ENCODE data around the gene IL17RE.
A peak's percentile ranks its signal among the peaks of the same experiment; 100 is the strongest.

The IL17RE gene

DNA sequence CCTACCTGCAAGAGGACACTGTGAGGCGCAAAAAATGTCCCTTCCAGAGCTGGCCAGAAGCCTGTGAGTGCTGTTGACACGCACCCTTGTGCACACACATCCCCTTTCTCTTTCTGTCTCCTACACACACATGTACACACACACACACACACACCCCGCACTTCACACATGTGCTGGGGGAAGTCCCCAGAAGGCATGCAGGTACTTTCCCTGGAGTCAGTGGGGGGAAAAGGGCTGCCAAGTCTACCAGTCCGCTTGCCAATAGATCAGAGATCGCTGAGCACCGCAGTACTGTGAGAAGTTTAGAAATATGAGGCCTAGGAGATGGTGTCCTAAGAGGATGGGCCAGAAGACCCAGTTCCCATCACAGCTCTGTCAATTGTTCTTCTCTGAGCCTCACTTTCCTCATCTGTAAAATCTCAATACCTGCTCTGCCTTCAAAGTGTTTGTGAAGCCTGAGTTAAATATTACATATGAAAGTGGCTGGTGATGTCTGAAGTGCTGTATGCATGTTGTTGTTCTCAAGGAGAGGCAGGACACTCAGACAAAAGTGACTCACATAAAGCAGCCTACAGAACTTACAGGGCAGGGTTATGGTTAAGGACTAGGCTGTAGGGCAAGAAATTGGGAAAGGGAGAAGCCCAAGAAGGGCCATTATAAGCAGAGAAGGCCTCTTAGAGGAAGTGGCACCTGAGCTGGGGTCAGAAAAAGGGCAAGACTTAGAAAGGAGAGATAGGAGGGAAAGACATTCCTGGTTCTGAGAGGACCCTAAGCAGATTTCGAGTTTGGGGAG lies 6.8 kb downstream of the IL17RE start:
- H3K79me2 ChIP-seq (ENCODE audit: low read length), result no peaks in the 10 kb centered on the region
- H3K9me3 ChIP-seq (ENCODE audit: insufficient read depth, low read length), result no peaks in the 10 kb centered on the region
- no peaks in the 10 kb centered on the region for H3K36me3 ChIP-seq (replicated peaks; ENCODE audit: low read depth, low read length)
- H3K4me1 ChIP-seq (ENCODE audit: low read length), result peaks cover 12% of the 10 kb centered on the region
- H4K20me1 ChIP-seq (ENCODE audit: insufficient read depth, low read length), result no peaks in the 10 kb centered on the region
- H3K9ac ChIP-seq (ENCODE audit: low read length), result no peak overlapping the region
- peak overlapping the region; percentile 19; the same call in 1 of the 2 replicates for H3K4me2 ChIP-seq (ENCODE audit: low read length)
- TF ChIP-seq, protein P1, sequence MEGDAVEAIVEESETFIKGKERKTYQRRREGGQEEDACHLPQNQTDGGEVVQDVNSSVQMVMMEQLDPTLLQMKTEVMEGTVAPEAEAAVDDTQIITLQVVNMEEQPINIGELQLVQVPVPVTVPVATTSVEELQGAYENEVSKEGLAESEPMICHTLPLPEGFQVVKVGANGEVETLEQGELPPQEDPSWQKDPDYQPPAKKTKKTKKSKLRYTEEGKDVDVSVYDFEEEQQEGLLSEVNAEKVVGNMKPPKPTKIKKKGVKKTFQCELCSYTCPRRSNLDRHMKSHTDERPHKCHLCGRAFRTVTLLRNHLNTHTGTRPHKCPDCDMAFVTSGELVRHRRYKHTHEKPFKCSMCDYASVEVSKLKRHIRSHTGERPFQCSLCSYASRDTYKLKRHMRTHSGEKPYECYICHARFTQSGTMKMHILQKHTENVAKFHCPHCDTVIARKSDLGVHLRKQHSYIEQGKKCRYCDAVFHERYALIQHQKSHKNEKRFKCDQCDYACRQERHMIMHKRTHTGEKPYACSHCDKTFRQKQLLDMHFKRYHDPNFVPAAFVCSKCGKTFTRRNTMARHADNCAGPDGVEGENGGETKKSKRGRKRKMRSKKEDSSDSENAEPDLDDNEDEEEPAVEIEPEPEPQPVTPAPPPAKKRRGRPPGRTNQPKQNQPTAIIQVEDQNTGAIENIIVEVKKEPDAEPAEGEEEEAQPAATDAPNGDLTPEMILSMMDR (IDR thresholded peaks at IDR 0.05; ENCODE audit: low read depth, low read length), result no peak
- no peak for TF ChIP-seq EZH2phosphoT487 (IDR thresholded peaks at IDR 0.05; ENCODE audit: low read depth)
- H2AFZ ChIP-seq (ENCODE audit: low read depth, low read length), result no peak overlapping the region
- no peak overlapping the region for H3K27ac ChIP-seq (ENCODE audit: low read length)
- no peak overlapping the region for H3K4me3 ChIP-seq (ENCODE audit: low read length)
- H3K27me3 ChIP-seq (ENCODE audit: low read depth, low read length), result no peaks in the 10 kb centered on the region

DNA sequence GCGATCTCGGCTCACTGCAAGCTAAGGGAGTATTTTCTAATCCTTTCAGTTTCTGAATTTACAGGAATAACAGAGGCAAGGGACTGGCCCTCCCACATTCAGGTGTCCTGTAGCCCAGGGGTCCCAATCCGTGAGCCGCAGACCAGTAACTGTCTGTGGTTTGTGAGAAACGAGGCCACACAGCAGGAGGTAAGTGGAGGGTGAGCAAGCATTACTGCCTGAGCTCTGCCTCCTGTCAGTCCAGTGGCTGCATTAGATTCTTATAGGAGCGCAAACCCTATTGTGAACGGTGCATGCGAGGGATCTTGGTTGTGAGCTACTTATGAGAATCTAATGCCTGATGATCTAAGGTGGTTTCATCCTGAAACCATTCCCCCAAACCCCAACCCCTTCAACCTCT lies 9.2 kb downstream of the IL17RE start:
- H3K4me3 ChIP-seq (ENCODE audit: low read length), result no peak overlapping the region
- no peak overlapping the region for H3K4me2 ChIP-seq (ENCODE audit: low read length)
- no peaks in the 10 kb centered on the region for H3K36me3 ChIP-seq (replicated peaks; ENCODE audit: low read depth, low read length)
- H4K20me1 ChIP-seq (ENCODE audit: insufficient read depth, low read length), result no peaks in the 10 kb centered on the region
- no peaks in the 10 kb centered on the region for H3K27me3 ChIP-seq (ENCODE audit: low read depth, low read length)
- no peak overlapping the region for H3K27ac ChIP-seq (ENCODE audit: low read length)
- H3K4me1 ChIP-seq (ENCODE audit: low read length), result peaks cover 27% of the 10 kb centered on the region
- no peaks in the 10 kb centered on the region for H3K79me2 ChIP-seq (ENCODE audit: low read length)
- H3K9me3 ChIP-seq (ENCODE audit: insufficient read depth, low read length), result no peaks in the 10 kb centered on the region
- no peak overlapping the region for H3K9ac ChIP-seq (ENCODE audit: low read length)
- H2AFZ ChIP-seq (ENCODE audit: low read depth, low read length), result no peak overlapping the region
- no peak for TF ChIP-seq EZH2phosphoT487 (IDR thresholded peaks at IDR 0.05; ENCODE audit: low read depth)
- TF ChIP-seq, protein P1 (IDR thresholded peaks at IDR 0.05; ENCODE audit: low read depth, low read length), result no peak

DNA sequence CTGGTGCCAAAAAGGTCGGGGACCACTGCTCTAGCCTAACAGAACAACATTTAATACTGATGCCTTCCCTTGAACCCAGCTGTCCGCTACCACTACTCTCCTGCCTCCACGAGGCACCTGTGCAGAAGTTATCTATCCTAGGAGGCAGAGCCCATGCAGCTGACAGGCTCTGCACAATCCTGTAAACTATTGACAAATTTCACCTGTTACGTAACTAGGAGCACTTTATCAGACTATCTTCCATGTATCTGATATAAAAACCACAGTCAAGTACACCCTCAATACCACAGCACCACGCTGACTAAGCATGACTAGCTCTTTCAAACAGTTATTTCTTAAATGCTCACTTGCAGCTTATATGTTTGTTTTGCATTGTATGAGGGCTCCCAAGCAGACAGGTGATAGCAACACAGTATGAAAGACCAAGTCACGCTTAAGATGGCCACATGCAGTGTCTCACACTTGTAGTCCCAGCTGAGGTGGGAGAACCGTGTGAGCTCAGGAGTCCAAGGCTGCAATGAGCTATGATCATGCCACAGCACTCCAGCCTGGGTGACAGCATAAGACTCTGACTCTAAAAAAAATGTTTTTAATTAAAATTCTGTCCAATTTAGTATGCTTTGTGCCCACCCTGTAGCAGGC lies 9.8 kb downstream of the IL17RE start:
- Histone ChIP-seq H4K20me1 (ENCODE audit: insufficient read depth, low read length) (no peaks in the 10 kb centered on the region), H3K36me3 (replicated peaks; ENCODE audit: low read depth, low read length) (no peaks in the 10 kb centered on the region), H2AFZ (ENCODE audit: low read depth, low read length) (no peak overlapping the region), H3K4me2 (ENCODE audit: low read length) (no peak overlapping the region), H3K9me3 (ENCODE audit: insufficient read depth, low read length) (no peaks in the 10 kb centered on the region), H3K27ac (ENCODE audit: low read length) (no peak overlapping the region), H3K4me1 (ENCODE audit: low read length) (peaks cover 27% of the 10 kb centered on the region), H3K4me3 (ENCODE audit: low read length) (no peak overlapping the region), H3K79me2 (ENCODE audit: low read length) (no peaks in the 10 kb centered on the region), H3K27me3 (ENCODE audit: low read depth, low read length) (no peaks in the 10 kb centered on the region), H3K9ac (ENCODE audit: low read length) (no peak overlapping the region)
- no peak for TF ChIP-seq EZH2phosphoT487 (IDR thresholded peaks at IDR 0.05; ENCODE audit: low read depth)

DNA sequence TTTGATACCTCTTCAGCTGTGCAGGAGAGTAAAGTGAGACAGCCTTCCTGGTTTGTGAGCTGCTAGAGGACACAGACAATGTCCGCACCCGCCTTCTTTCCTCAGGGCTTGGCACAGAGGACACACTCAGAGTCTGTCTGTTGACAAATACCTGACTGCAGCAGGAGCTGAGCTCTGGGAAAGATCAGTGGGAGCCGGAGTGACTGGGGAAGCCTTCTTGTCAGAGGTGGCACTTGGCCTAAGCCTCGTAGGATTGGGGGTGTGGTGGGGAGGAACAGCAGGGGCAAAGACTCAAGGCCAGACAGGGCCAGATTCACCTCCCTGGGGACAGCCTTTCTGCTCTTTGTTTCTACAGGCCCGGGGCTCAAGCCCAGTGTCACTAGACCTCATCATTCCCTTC lies 11.0 kb downstream of the IL17RE start:
- no peak overlapping the region for H2AFZ ChIP-seq (ENCODE audit: low read depth, low read length)
- H3K27ac ChIP-seq (ENCODE audit: low read length), result no peak overlapping the region
- H3K4me3 ChIP-seq (ENCODE audit: low read length), result no peak overlapping the region
- H3K9me3 ChIP-seq (ENCODE audit: insufficient read depth, low read length), result no peaks in the 10 kb centered on the region
- H3K4me1 ChIP-seq (ENCODE audit: low read length), result peaks cover 27% of the 10 kb centered on the region
- H3K4me2 ChIP-seq (ENCODE audit: low read length), result no peak overlapping the region
- H4K20me1 ChIP-seq (ENCODE audit: insufficient read depth, low read length), result no peaks in the 10 kb centered on the region
- no peak overlapping the region for H3K9ac ChIP-seq (ENCODE audit: low read length)
- no peaks in the 10 kb centered on the region for H3K79me2 ChIP-seq (ENCODE audit: low read length)
- no peaks in the 10 kb centered on the region for H3K36me3 ChIP-seq (replicated peaks; ENCODE audit: low read depth, low read length)
- H3K27me3 ChIP-seq (ENCODE audit: low read depth, low read length), result no peaks in the 10 kb centered on the region
- TF ChIP-seq, protein P1 (IDR thresholded peaks at IDR 0.05; ENCODE audit: low read depth, low read length), result no peak
- no peak for TF ChIP-seq EZH2phosphoT487 (IDR thresholded peaks at IDR 0.05; ENCODE audit: low read depth)

Data from OCI-LY3 (cell line).